A549 (cell line): ENCODE data around the gene CEP63.

ENCODE experiments used
- CTCF ChIP-seq: fragments of >200 bp; sonication (Bioruptor Twin); formaldehyde crosslinking; IDR thresholded peaks from 3 replicates; pipeline ENCODE4 v1.5.1; 2016
- EP300 ChIP-seq, 2 experiments: fragments of >200 bp; sonication (Bioruptor Twin); formaldehyde crosslinking; IDR thresholded peaks; 2 replicates in 1 of 2; 3 replicates in 1 of 2; pipeline ENCODE4 v1.6.1; 2016 to 2017
- FOSL2 ChIP-seq, 2 experiments: fragments of 450-650 bp in 1 of 2; fragments of >200 bp in 1 of 2; sonication (Bioruptor Twin) in 1 of 2; formaldehyde crosslinking; IDR thresholded peaks; 2 replicates each; pipeline versions ENCODE4 v1.5.0 to v1.6.1; 2016 to 2020; ENCODE audit warnings: mild to moderate bottlenecking in 1 of 2, moderate library complexity in 1 of 2
- MAX ChIP-seq: IDR thresholded peaks from 2 replicates; pipeline ENCODE4 v1.6.1; 2012
- POLR2A ChIP-seq: IDR thresholded peaks from 2 replicates; pipeline ENCODE4 v1.6.1; 2012; ENCODE audit warnings: mild to moderate bottlenecking, low read length
- RAD21 ChIP-seq, 2 experiments: fragments of >200 bp in 1 of 2; sonication (Bioruptor Twin) in 1 of 2; formaldehyde crosslinking in 1 of 2; IDR thresholded peaks in 1 of 2; conservative IDR thresholded peaks in 1 of 2; 2 replicates in 1 of 2; 3 replicates in 1 of 2; pipeline ENCODE4 v1.6.1; 2012 to 2018; ENCODE audit warnings: inconsistent platforms in 1 of 2
- REST ChIP-seq: fragments of 200-600 bp; sonication (generic); IDR thresholded peaks from 2 replicates; pipeline ENCODE4 v1.6.1; 2016; ENCODE audit warnings: antibody characterized with exemption, mild to moderate bottlenecking, moderate library complexity
- SMC3 ChIP-seq: fragments of >200 bp; sonication (Bioruptor Twin); formaldehyde crosslinking; IDR thresholded peaks from 3 replicates; pipeline ENCODE4 v1.6.1; 2018; ENCODE audit warnings: inconsistent platforms
- ZFP36 ChIP-seq: fragments of 450-650 bp; IDR thresholded peaks from 2 replicates; pipeline ENCODE4 v1.6.1; 2014; ENCODE audit warnings: borderline replicate concordance; ENCODE audit not compliant: partially characterized antibody

- TF ChIP-seq EP300 (IDR thresholded peaks at IDR 0.05) (no peak), CTCF (no peak), RAD21 (conservative IDR thresholded peaks at IDR 0.05 in 1 of 2, IDR thresholded peaks at IDR 0.05 in 1 of 2) (0 out of 5 replicates have a peak, but pooled peaks of 1 of the 2 experiments have one; percentile 16), REST (no peak), POLR2A (no peak), MAX (no peak), SMC3 (no peak), FOSL2 (IDR thresholded peaks at IDR 0.05) (no peak), FOSL2 (CRISPR knock-in tag; IDR thresholded peaks at IDR 0.05) (no peak), ZFP36 (no peak)
These were observed 32.2 kb upstream of the CEP63 start for GRCh38 chr3:134453631-134454030.
